GM10847 (cell line): Measurements from ENCODE around the gene REC114.

Experiments
- POLR2A ChIP-seq: IDR thresholded peaks from 2 replicates; pipeline ENCODE4 v1.6.1; 2011; ENCODE audit not compliant: insufficient read length; ENCODE audit errors: extremely low read depth

The REC114 gene

GRCh38 chr15:73604477-73604876, 161.5 kb downstream of the REC114 start:
- TF ChIP-seq POLR2A = no peak

GRCh38 chr15:73605759-73606436, 162.9 kb downstream of the REC114 start:
- no peak for TF ChIP-seq POLR2A

GRCh38 chr15:73607405-73607804, 164.4 kb downstream of the REC114 start:
- no peak for TF ChIP-seq POLR2A

- no peak for TF ChIP-seq POLR2A
Measured at GRCh38 chr15:73607843-73608242, 164.9 kb downstream of the REC114 start.

- no peak for TF ChIP-seq POLR2A
Measured at GRCh38 chr15:73608475-73608874, 165.5 kb downstream of the REC114 start.

- no peak for TF ChIP-seq POLR2A
Measured at GRCh38 chr15:73608941-73609340, 166.0 kb downstream of the REC114 start.
